GM13976 (cell line): Measurements from ENCODE around the gene RASD1.

ENCODE experiments used
- DNase-seq: peaks from one replicate; pipeline ENCODE4 v3.0.0; 2012; ENCODE audit warnings: low spot score
- CTCF ChIP-seq: IDR thresholded peaks from 2 replicates; pipeline ENCODE4 v1.5.1; 2012; ENCODE audit warnings: borderline replicate concordance, mild to moderate bottlenecking; ENCODE audit not compliant: insufficient read depth; ENCODE audit errors: extremely low read depth, missing control alignments, control extremely low read depth
- in situ Hi-C: fragments of 300-500 bp; cut with MboI; formaldehyde crosslinking; loops from one replicate; pipeline ENCODE4 v1.12.0; 2022; ENCODE audit warnings: low sequenced_read_pairs, mixed read lengths, inconsistent platforms; ENCODE audit not compliant: unreplicated experiment

RASD1 gene

GRCh38 chr17:17472333-17472920 lies 23.8 kb downstream of the RASD1 start:
- in situ Hi-C loops = no loop called here

GRCh38 chr17:17469996-17470395 lies 26.2 kb downstream of the RASD1 start:
- DNase-seq = no peak
- no peak for TF ChIP-seq CTCF
- in situ Hi-C loops = no loop called here

More at GRCh38 chr17:17472333-17472920, 23.8 kb downstream of the RASD1 start:
- TF ChIP-seq CTCF = no peak
- no peak for DNase-seq

- in situ Hi-C loops = no loop called here
- no peak for DNase-seq
- no peak for TF ChIP-seq CTCF
These were observed 26.8 kb downstream of the RASD1 start for GRCh38 chr17:17469358-17469757.

GRCh38 chr17:17468217-17469010 lies 27.8 kb downstream of the RASD1 start:
- no peak for TF ChIP-seq CTCF
- in situ Hi-C loops = no loop called here
- DNase-seq = no peak

- TF ChIP-seq CTCF = no peak
- in situ Hi-C loops = no loop called here
- no peak for DNase-seq
These were observed 28.5 kb downstream of the RASD1 start for GRCh38 chr17:17467720-17468119.

GRCh38 chr17:17467016-17467415 lies 29.2 kb downstream of the RASD1 start:
- no peak for TF ChIP-seq CTCF
- DNase-seq = no peak
- in situ Hi-C loops = no loop called here
